GM12865 (cell line): ENCODE measurements around the gene ADAMTSL2.
"Not testable (repeated sequence)": the region's sequence is repeated elsewhere in the genome, so short reads cannot be mapped to it uniquely, and the experiment has no call there.

Source experiments
- DNase-seq: peaks from one replicate; pipeline ENCODE4 v3.0.0; 2010; ENCODE audit warnings: low read depth
- H3K4me3 ChIP-seq: 2 replicates; pipeline ENCODE4 v1.5.1; 2011; ENCODE audit warnings: mild to moderate bottlenecking, low read depth, low read length, control low read depth
- TF ChIP-seq, protein P1 (sequence below): IDR thresholded peaks from 2 replicates; pipeline ENCODE4 v1.5.1; 2011; ENCODE audit warnings: low read length, control low read depth, low read depth, inconsistent platforms; ENCODE audit not compliant: insufficient read depth; ENCODE audit errors: missing control alignments

Gene ADAMTSL2

DNA sequence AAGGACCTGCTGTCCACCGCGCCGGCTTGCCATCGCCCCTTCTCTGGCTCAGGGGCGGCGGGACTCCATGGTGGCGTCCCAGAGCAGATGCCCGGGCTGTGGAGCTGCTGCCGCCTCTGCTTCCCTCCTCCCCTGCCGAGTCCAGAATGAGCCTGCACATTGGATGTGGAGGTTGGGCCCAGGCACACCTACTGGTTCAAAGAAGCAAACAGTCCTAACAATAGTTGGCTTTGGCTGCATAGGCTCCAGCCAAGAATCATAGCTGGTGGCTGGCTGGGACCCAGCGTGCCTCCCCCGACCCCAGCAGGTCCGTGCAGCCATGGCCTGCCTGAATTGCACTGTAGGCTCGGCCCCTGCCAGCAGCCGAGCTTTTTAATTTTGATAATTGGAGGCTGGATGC is 25.8 kb downstream of the ADAMTSL2 start:
- no peak overlapping the region for H3K4me3 ChIP-seq
- TF ChIP-seq, protein P1, sequence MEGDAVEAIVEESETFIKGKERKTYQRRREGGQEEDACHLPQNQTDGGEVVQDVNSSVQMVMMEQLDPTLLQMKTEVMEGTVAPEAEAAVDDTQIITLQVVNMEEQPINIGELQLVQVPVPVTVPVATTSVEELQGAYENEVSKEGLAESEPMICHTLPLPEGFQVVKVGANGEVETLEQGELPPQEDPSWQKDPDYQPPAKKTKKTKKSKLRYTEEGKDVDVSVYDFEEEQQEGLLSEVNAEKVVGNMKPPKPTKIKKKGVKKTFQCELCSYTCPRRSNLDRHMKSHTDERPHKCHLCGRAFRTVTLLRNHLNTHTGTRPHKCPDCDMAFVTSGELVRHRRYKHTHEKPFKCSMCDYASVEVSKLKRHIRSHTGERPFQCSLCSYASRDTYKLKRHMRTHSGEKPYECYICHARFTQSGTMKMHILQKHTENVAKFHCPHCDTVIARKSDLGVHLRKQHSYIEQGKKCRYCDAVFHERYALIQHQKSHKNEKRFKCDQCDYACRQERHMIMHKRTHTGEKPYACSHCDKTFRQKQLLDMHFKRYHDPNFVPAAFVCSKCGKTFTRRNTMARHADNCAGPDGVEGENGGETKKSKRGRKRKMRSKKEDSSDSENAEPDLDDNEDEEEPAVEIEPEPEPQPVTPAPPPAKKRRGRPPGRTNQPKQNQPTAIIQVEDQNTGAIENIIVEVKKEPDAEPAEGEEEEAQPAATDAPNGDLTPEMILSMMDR, result no peak
- no peak for DNase-seq

DNA sequence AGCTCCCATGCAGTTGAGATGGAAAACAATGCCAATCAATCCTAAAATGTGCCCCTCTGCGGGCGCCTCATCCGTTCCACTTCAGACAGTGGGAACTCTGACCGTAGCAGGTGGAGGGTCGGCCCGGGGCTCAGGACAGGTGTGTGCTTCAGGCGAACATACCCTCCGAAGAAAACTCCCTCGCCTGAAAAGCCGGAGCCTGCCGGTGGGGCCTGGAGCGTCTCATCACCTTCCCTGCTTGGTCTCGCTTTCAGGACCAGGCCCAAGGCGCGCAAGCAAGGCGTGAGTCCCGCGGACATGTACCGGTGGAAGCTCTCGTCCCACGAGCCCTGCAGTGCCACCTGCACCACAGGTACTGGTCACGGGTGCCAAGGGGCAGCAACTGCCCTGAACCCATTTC is 26.4 kb downstream of the ADAMTSL2 start:
- TF ChIP-seq, protein P1, result no peak
- DNase-seq, result no peak
- no peak overlapping the region for H3K4me3 ChIP-seq

DNA sequence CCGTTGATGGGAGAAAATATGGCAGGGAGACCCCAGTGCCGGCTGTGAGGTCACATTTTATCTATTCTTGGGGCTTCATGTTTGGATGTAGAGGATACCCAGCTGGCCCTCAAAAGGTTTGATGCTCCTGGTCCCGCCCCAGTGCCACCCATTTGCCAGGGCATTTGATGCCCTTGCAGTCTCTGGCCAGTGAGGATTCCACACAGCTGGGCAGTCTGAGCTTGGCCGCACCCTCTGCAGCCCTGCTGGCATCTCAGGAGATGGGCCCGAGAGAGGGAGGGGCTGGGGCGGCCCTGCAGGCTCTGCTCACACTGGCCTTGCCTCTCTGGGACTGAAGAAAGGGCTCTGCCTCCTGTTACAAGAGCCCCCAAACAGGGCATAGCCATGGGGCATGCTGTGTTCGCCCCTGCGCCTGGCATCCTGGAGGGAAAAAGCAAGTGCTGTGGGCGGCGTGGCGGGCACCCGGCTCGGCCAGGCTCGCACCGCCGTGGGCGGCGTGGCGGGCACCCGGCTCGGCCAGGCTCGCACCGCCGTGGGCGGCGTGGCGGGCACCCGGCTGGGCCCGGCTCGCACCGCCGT is 27.6 kb downstream of the ADAMTSL2 start:
- H3K4me3 ChIP-seq, result no peak overlapping the region

DNA sequence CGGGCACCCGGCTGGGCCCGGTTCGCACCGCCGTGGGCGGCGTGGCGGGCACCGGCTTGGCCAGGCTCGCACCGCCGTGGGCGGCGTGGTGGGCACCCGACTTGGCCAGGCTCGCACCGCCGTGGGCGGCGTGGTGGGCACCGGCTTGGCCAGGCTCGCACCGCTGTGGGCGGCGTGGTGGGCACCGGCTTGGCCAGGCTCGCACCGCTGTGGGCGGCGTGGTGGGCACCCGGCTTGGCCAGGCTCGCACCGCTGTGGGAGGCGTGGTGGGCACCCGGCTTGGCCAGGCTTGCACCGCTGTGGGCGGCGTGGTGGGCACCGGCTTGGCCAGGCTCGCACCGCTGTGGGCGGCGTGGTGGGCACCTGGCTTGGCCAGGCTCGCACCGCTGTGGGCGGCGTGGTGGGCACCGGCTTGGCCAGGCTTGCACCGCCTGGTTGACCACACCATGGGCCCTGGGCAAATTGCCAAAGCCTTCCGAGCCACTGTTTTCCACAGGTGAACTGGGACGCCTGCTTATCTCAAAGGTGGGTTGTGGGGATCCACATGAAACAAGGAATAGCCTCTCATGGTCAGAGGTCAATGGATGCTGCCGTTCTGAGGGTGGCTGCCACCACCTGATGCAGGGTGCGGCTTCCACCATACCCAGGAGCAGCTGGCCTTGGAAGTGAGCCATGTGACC is 28.2 kb downstream of the ADAMTSL2 start:
- no peak for DNase-seq
- no peak overlapping the region for H3K4me3 ChIP-seq
- TF ChIP-seq, protein P1, result no peak

More for the DNA sequence above, 27.6 kb downstream of the ADAMTSL2 start:
- TF ChIP-seq, protein P1, result no peak
- no peak for DNase-seq

DNA sequence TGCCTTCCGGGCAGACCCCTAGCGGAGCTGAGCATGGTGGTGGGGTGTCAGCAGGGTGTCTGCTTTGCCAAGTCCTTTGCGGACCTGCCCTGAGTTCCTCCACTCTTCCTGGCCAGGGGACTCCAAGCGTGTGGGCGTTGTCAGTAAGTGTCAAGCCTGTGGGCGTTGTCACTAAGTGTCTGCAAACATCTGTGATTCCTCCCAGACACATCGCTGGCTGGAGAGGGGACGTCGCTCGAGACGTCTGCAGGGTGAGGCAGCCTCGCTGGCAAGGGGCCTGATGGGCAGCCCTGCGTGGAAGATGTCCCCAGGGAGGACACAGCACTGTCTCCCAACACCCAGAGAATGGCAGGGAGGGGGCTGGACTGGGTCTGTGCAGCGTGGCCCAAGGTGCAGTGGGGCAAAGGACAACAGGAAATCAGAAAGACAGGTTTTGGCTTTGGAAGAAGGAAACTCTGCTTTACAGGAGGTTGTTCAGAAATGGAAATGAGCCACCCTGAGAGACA is 28.8 kb downstream of the ADAMTSL2 start:
- no peak for DNase-seq

DNA sequence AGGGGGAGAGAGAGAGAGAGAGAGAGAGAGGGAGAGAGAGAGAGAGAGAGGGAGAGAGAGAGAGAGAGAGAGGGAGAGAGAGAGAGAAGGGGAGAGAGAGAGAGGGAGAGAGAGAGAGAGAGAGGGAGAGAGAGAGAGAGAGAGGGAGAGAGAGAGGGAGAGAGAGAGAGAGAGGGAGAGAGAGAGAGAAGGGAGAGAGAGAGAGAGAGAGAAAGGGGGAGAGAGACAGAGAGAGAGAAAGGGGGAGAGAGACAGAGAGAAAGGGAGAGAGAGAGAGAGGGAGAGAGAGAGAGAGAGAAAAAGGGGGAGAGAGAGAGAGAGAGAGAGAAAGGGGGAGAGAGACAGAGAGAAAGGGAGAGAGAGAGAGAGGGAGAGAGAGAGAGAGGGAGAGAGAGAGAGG is 29.3 kb downstream of the ADAMTSL2 start:
- DNase-seq, H3K4me3 ChIP-seq: not testable (repeated sequence)

More for the DNA sequence above, 28.8 kb downstream of the ADAMTSL2 start:
- no peak overlapping the region for H3K4me3 ChIP-seq
- TF ChIP-seq, protein P1, result no peak

DNA sequence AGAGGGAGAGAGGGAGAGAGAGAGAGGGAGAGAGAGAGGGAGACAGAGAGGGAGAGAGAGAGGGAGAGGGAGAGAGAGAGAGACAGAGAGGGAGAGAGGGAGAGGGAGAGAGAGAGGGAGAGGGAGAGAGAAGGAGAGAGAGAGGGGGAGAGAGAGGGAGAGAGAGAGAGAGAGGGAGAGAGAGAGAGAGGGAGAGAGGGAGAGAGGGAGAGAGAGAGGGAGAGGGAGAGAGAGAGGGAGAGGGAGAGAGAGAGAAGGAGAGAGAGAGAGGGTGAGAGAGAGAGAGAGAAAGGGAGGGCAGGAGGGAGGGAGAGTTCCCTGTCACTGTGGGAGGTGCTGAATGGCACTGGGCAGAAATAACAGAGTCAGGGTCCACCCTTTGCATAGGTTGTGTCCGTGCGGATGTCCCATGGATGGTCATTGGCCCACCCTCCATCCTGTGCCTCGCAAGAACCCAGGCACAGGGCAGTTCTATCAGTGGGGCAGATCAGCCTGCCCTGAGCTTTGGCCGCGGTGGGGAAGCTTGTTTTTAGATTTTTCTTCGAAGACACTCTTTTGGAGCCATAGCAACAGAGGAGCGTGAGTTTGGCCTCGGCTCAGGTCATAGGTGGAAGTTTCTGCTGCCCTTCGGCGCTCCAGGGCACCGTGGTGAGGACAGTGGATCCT is 30.1 kb downstream of the ADAMTSL2 start:
- TF ChIP-seq, protein P1, result no peak
- DNase-seq, result no peak
- no peak overlapping the region for H3K4me3 ChIP-seq
